Activated T-cell treated with anti-CD3 and anti-CD28 coated beads, Interleukin-2, amount 50 U/mL, for 72 hours (primary cell): ENCODE results near the gene LRRFIP2. TPM values are rescaled to one million over a fixed set of nuclear protein-coding genes. Genes with fewer than 3 reads are reported as not detected.
"Not testable (repeated sequence)": the region's sequence is repeated elsewhere in the genome, so short reads cannot be mapped to it uniquely, and the experiment has no call there.

Experiments
- ATAC-seq, 2 donors: fragments of 150-1000 bp; cut with Tn5 transposase; replicated peaks in 1 of 2; 2 replicates each; pipeline ENCODE4 v1.10.0; 2021; ENCODE audit warnings: moderate library complexity in 2 of 2, mild to moderate bottlenecking in 1 of 2
- DNase-seq, 2 donors: peaks; one replicate each; pipeline ENCODE4 v3.0.0; 2021 to 2022; ENCODE audit warnings: mixed read lengths in 1 of 2
- H3K27ac Mint-ChIP-seq: one replicate; pipeline ENCODE4 v1.8.0; 2022; ENCODE audit warnings: mild to moderate bottlenecking, moderate library complexity, mixed read lengths
- H3K27me3 Mint-ChIP-seq: one replicate; pipeline ENCODE4 v1.8.0; 2022; ENCODE audit warnings: low read depth, mixed read lengths
- H3K36me3 Mint-ChIP-seq, 2 donors: one replicate each; pipeline ENCODE4 v1.8.0; 2022; ENCODE audit warnings: mixed read lengths in 2 of 2, mild to moderate bottlenecking in 1 of 2; ENCODE audit not compliant: insufficient read depth in 2 of 2
- H3K4me1 Mint-ChIP-seq: one replicate; pipeline ENCODE4 v1.8.0; 2022; ENCODE audit warnings: low read depth, mixed read lengths
- H3K4me3 Mint-ChIP-seq, 2 donors: one replicate each; pipeline ENCODE4 v1.8.0; 2022; ENCODE audit warnings: mild to moderate bottlenecking in 2 of 2, mixed read lengths in 2 of 2, moderate library complexity in 2 of 2
- H3K9me3 Mint-ChIP-seq, 2 donors: one replicate each; pipeline ENCODE4 v1.8.0; 2022; ENCODE audit warnings: mixed read lengths in 2 of 2
- total RNA-seq, 2 donors: library from RNA; stranded (reverse); gene quantifications; one replicate each; pipeline ENCODE4 v1.2.3, GENCODE V29; 2022

LRRFIP2 gene
- total RNA-seq, 2 donors from 2014 or later: 28.3 to 36.1 TPM

DNA sequence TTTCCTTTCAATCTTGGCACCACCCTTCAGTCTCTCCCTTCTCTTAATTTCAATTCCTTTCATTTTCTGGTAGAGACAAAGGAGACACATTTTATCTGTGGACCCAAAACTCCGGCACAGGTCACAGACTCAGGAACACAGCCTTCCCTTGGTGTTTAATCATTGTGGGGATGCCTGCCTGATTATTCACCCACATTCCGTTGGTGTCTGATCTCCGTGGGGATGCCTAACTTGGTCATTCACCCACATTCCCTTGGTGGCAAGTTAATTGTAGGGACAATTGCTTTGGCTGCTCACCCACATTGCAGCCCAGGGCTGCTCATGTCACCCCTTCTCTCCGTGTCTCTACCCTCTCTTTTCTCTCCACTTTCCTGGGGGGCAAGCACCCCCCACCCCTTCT, 31.7 kb upstream of the LRRFIP2 start:
- not testable (repeated sequence) for H3K4me3 Mint-ChIP-seq, H3K36me3 Mint-ChIP-seq

DNA sequence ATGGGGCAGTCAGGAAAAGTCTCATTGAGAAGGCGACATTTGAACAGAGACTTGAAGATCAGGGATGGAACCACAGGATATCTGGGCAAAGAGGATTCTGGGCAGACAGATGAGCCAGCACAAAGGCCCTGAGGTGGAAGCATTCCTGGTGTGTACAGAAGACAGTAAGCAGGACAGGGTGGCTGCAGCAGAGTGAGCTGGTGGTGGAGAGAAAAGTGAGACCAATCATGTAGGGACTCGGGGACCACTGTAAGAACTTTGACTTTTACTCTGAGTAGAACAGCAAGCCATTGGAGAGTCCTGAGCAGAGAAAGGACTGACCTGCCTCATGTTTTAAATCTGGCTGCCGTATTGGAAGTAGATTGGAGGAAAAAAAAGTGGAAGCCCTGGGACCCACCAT, 29.9 kb upstream of the LRRFIP2 start:
- ATAC-seq: no peak

More for the DNA sequence above, 31.7 kb upstream of the LRRFIP2 start:
- not testable (repeated sequence) for ATAC-seq, DNase-seq, H3K27me3 Mint-ChIP-seq, H3K27ac Mint-ChIP-seq, H3K4me1 Mint-ChIP-seq, H3K9me3 Mint-ChIP-seq

DNA sequence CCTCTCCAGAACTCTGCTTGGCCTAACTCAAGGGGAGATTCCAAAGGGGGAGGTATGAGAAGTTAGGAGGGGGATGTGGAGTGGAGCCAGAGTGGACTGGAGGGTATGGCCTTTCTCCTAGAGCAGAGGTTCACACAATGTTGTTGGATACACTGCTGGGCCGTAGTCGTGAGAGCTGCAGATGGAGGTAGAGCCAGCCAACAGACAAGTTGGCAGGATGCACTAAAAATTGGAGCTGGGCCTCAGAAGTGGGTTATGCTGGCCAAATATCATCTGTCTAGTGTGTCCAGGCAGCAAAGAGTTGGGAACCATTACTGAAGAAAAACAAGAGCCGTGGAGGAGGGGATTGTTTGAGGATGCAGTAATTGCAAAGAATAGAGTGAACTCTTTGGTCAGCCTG, 27.7 kb upstream of the LRRFIP2 start:
- Mint-ChIP-seq H3K9me3 (no peaks in the 10 kb centered on the region), H3K36me3 (no peaks in the 10 kb centered on the region), H3K27ac (no peak overlapping the region), H3K27me3 (peaks cover 12% of the 10 kb centered on the region), H3K4me1 (no peaks in the 10 kb centered on the region), H3K4me3 (no peak overlapping the region)
- ATAC-seq (no peak), DNase-seq (no peak)

More for the DNA sequence above, 29.9 kb upstream of the LRRFIP2 start:
- H3K4me3 Mint-ChIP-seq: no peak overlapping the region
- H3K27ac Mint-ChIP-seq: no peak overlapping the region
- H3K4me1 Mint-ChIP-seq: no peaks in the 10 kb centered on the region
- no peak for DNase-seq
- no peaks in the 10 kb centered on the region for H3K36me3 Mint-ChIP-seq
- H3K9me3 Mint-ChIP-seq: no peaks in the 10 kb centered on the region
- no peaks in the 10 kb centered on the region for H3K27me3 Mint-ChIP-seq

DNA sequence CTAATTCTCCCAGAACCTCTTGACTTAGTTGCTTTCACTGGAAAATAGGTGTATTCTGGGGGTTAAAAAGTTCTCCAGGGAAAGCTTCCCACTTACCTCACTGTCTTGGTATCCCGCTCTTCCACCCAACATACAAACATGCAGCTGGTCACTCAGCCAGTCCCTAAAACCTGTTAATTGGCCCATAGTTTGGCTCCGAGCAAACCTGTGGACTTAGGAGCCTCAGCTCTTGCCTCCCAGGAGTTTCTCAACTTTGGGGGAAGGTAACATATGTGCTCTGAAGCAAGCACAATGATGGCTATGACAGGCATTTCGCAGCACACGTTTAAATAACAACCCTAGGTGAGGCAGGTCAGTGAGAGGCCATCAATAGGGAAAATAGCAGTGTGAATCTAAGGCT, 25.8 kb upstream of the LRRFIP2 start:
- ATAC-seq (no peak), DNase-seq (no peak)
- no peak overlapping the region for H3K4me3 Mint-ChIP-seq
- H3K27me3 Mint-ChIP-seq: peaks cover 14% of the 10 kb centered on the region
- H3K4me1 Mint-ChIP-seq: no peaks in the 10 kb centered on the region
- H3K27ac Mint-ChIP-seq: no peak overlapping the region
- no peaks in the 10 kb centered on the region for H3K36me3 Mint-ChIP-seq
- H3K9me3 Mint-ChIP-seq: no peaks in the 10 kb centered on the region

DNA sequence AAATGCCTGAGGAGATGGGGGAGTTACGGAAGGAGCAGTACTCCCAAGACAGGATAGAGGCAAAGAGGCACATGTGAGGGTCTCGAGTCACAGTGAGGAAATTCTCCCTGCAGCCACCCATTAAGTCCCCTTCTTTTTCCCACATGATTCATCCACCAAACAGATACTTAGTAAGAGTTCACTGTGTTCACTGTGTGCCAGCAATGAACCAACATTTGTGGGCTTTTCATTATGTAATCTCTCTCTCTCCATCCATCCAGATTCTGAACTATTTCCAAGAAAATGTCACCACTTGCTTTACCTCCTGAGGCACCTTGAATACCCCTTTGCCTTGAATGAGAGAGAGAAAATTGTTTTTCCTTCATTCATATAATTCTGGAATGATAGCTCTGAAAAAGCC, 24.6 kb upstream of the LRRFIP2 start:
- no peak for ATAC-seq

DNA sequence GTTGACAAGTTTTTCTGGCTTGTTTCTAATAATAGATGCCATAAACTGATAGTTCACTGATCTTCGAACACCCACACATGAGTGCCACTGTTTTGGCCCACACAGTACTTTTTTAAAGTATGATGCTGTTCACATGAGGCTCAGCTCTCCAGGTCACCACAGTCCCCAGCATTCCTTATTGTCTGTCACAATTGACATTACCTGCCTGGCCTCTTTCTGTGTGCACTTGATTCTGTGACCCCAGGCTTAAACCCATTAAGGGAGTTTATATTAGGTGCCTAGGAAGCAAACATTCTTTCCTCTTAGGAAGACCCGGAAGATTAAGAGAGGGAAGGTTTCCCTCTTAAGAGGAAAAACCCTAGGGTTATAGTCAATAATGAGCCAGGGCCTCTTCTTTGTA, 24.2 kb upstream of the LRRFIP2 start:
- ATAC-seq (no peak), DNase-seq (no peak)
- no peaks in the 10 kb centered on the region for H3K36me3 Mint-ChIP-seq
- no peaks in the 10 kb centered on the region for H3K9me3 Mint-ChIP-seq
- no peaks in the 10 kb centered on the region for H3K4me1 Mint-ChIP-seq
- no peak overlapping the region for H3K27ac Mint-ChIP-seq
- H3K27me3 Mint-ChIP-seq: peaks cover 14% of the 10 kb centered on the region
- no peak overlapping the region for H3K4me3 Mint-ChIP-seq

More for the DNA sequence above, 24.6 kb upstream of the LRRFIP2 start:
- H3K36me3 Mint-ChIP-seq: no peaks in the 10 kb centered on the region
- no peaks in the 10 kb centered on the region for H3K4me1 Mint-ChIP-seq
- H3K4me3 Mint-ChIP-seq: no peak overlapping the region
- no peaks in the 10 kb centered on the region for H3K9me3 Mint-ChIP-seq
- no peak overlapping the region for H3K27ac Mint-ChIP-seq
- peaks cover 14% of the 10 kb centered on the region for H3K27me3 Mint-ChIP-seq
- no peak for DNase-seq

DNA sequence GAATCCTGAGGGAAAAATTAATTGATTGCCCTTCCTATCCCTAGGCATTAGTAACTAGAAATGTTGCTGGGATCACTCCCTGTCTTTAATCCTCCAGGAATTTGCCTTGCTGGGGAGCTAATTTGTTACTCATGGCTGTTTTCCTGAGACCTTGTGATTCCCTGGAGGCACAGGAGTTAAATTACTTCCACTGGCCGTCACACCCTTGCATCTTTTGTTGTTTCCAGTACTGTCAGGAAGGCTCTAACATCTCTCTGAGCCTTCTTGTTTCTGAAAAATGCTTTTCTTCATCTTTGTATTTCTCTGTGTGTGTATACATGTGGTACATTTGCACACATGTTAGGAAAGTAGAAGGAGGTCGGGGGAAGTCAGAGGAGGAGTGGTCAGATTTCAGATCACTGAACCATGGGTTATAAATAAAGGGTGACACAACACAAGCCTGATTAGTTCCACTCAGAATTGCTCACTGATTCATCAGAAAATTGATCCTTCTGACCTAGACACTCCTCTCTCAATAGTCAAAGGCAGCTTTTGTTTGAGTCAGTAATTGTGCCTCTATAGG, 23.5 kb upstream of the LRRFIP2 start:
- H3K27me3 Mint-ChIP-seq: peaks cover 14% of the 10 kb centered on the region
- no peaks in the 10 kb centered on the region for H3K36me3 Mint-ChIP-seq
- H3K4me1 Mint-ChIP-seq: no peaks in the 10 kb centered on the region
- DNase-seq (no peak), ATAC-seq (no peak)
- no peaks in the 10 kb centered on the region for H3K9me3 Mint-ChIP-seq
- no peak overlapping the region for H3K4me3 Mint-ChIP-seq
- H3K27ac Mint-ChIP-seq: no peak overlapping the region

DNA sequence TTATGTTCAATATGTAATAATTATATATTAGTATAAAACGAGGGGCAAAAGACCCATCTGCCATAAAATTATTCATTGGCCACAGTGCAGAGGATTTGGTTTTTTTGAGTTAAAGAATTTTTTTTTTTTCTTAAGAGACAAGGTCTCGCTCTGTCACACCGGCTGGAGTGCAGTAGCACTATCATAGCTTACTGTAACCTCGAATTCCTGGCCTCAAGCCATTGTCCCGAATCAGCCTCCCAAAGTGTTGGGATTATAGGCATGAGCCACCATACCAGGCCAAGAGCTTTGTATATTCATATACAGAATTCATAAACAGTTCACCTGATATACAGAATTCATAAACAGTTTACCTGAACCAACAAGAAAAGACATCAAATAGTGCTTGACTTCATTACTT, 20.2 kb upstream of the LRRFIP2 start:
- Mint-ChIP-seq H3K4me3 (no peak overlapping the region), H3K27ac (no peak overlapping the region), H3K4me1 (no peaks in the 10 kb centered on the region), H3K9me3 (no peaks in the 10 kb centered on the region), H3K36me3 (no peaks in the 10 kb centered on the region), H3K27me3 (peaks cover 14% of the 10 kb centered on the region)
- DNase-seq (no peak), ATAC-seq (no peak)

DNA sequence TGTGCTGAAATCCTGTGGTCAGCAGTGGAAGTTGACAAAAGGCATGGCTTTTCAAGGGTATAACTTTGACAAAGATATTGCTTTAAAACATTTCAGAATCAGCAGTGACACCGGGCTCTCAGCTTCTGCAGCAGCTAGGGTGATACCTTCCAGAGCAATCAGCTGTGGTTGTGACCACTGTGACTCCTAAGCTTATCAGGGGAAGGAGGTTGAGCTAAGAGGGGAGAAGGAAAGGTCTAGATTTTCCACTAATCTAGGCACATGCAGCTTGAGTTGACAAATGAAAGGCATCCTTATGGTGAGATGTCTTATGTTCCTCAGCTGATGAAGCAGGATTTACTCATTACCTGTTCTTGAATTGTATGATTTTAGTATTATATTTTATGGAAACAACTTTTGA, 16.3 kb upstream of the LRRFIP2 start:
- Mint-ChIP-seq H3K9me3 (no peaks in the 10 kb centered on the region), H3K36me3 (no peaks in the 10 kb centered on the region), H3K4me3 (no peak overlapping the region), H3K27me3 (no peaks in the 10 kb centered on the region), H3K27ac (no peak overlapping the region), H3K4me1 (no peaks in the 10 kb centered on the region)
- ATAC-seq: no peak
- DNase-seq: no peak

DNA sequence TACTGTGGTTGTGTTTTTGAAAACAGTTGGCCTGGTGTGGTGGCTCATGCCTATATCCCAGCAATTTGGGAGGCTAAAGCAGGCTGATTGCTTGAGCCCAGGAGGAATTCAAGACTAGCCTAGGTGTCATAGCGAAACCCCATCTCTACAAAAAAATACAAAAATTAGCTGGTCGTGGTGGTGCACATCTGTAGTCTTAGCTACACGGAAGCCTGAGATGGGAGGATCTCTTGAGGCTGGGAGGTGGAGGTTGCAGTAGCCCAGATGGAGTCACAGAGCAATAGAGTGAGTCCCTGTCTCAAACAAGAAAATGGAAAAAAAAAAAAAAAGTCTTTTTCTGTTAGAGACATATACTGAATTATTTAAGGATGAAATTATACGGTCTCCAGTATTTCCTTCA, 14.7 kb upstream of the LRRFIP2 start:
- Mint-ChIP-seq H3K4me1 (no peaks in the 10 kb centered on the region), H3K27me3 (no peaks in the 10 kb centered on the region), H3K36me3 (no peaks in the 10 kb centered on the region), H3K27ac (no peak overlapping the region), H3K4me3 (no peak overlapping the region), H3K9me3 (no peaks in the 10 kb centered on the region)
- ATAC-seq (no peak), DNase-seq (no peak)

DNA sequence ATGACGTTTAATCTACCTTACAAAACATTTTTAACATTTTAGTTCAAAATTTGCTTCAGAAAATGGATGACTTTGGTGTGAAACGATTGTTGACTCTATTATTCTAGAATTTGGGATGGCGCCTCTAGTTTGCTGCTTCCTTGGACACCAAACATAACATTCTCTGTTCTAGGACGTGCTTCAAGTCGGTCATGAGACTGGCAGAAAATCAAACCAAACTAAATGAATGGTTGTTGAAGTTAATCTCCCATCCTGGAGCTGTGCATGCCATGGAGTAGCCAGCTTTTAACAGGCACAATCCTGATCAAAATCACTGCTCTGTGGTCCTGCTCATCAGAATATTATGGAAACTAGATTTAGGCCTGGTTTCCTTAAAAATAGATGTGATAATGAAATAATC, 9.6 kb upstream of the LRRFIP2 start:
- Mint-ChIP-seq H3K27me3 (no peaks in the 10 kb centered on the region), H3K4me1 (peaks cover 23% of the 10 kb centered on the region), H3K9me3 (no peaks in the 10 kb centered on the region), H3K36me3 (peaks cover 0 to 2% of the 10 kb centered on the region in 2 donors), H3K4me3 (no peak overlapping the region), H3K27ac (no peak overlapping the region)
- DNase-seq (no peak), ATAC-seq (no peak)

DNA sequence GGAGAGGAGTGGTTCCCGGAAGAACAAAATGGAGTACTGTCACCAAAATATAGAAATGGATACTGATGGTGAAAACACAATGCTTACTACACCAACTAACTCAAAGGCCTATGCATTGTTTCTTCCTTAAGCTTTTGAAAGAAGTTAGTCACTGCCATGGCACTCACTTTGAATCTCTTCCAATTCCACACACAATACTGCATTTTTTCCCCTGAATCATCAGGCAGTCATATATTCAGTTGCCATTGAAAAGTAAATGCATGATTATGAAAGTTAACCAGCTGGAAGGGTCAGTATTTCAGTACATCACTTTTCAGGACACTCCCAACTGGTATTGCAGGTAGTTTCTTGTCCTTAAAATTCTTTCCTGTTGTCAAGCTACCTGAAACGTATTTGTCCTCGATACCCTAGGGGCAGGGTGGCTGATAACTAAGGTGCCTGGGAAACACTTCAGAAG, 9.0 kb upstream of the LRRFIP2 start:
- Mint-ChIP-seq H3K36me3 (peaks cover 0 to 2% of the 10 kb centered on the region in 2 donors), H3K27ac (no peak overlapping the region), H3K9me3 (no peaks in the 10 kb centered on the region), H3K4me3 (no peak overlapping the region), H3K27me3 (no peaks in the 10 kb centered on the region), H3K4me1 (peaks cover 25% of the 10 kb centered on the region)
- DNase-seq (no peak), ATAC-seq (no peak)

DNA sequence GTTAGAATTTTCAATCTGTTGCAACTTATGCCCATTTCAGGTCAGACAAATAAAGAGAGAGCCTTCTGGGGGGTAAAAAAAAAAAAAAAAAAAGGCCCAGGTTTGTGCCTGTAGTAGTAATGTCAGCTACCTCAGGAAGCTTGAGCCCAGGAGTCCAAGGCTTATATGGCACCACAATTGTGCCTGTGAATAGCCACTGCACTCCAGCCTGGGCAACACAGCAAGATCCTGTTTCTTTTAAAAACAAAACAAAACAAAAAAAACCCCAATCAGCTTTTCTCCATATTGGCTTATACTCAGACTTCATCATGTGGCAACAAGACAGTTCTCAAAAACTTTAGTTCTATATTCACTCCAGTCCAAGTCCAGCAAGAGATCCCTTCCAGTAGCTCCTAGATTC, 8.4 kb upstream of the LRRFIP2 start:
- H3K27ac Mint-ChIP-seq: no peak overlapping the region
- no peak for DNase-seq
- H3K36me3 Mint-ChIP-seq: peaks cover 0 to 2% of the 10 kb centered on the region in 2 donors
- H3K9me3 Mint-ChIP-seq: no peaks in the 10 kb centered on the region
- H3K27me3 Mint-ChIP-seq: no peaks in the 10 kb centered on the region
- no peak for ATAC-seq
- H3K4me3 Mint-ChIP-seq: no peak overlapping the region
- peaks cover 31% of the 10 kb centered on the region for H3K4me1 Mint-ChIP-seq

DNA sequence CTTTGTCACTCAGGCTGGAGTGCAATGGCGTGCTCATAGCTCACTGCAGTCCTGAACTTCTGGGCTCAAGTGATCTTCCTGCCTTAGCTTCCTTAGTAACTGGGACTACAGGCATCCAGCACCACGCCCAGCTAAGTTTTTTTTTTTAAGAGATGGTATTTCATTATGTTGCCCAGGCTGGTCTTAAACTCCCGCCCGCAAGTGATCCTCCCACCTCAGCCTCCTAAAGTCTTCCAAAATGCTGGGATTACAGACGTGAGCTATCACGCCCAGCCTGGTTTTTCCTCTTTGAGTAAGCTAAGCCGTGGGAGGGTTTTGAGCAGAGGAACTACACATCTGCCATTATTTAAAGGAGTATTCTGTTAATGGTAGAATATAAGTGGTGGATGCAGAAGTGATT, 7.4 kb upstream of the LRRFIP2 start:
- no peak for ATAC-seq
- Mint-ChIP-seq H3K4me1 (peaks cover 41% of the 10 kb centered on the region), H3K36me3 (peaks cover 0 to 2% of the 10 kb centered on the region in 2 donors), H3K9me3 (no peaks in the 10 kb centered on the region), H3K27ac (no peak overlapping the region), H3K4me3 (no peak overlapping the region), H3K27me3 (no peaks in the 10 kb centered on the region)
- no peak for DNase-seq
